A673 (cell line): ENCODE results near the gene ATP10A.

Experiments used
- EZH2 ChIP-seq: fragments of 200-600 bp; sonication (generic); IDR thresholded peaks from 2 replicates; pipeline ENCODE4 v1.6.1; 2017; ENCODE audit warnings: borderline replicate concordance, low read depth, mild to moderate bottlenecking, mixed read lengths, antibody characterized with exemption, low read length; ENCODE audit not compliant: poor library complexity, severe bottlenecking
- TF ChIP-seq, protein P1 (sequence below): fragments of 300-800, 200-600 bp; sonication (generic); conservative IDR thresholded peaks from 2 replicates; pipeline ENCODE4 v1.5.1; 2017; ENCODE audit warnings: low read depth, mild to moderate bottlenecking, antibody characterized with exemption, low read length, moderate library complexity, mixed read lengths

DNA sequence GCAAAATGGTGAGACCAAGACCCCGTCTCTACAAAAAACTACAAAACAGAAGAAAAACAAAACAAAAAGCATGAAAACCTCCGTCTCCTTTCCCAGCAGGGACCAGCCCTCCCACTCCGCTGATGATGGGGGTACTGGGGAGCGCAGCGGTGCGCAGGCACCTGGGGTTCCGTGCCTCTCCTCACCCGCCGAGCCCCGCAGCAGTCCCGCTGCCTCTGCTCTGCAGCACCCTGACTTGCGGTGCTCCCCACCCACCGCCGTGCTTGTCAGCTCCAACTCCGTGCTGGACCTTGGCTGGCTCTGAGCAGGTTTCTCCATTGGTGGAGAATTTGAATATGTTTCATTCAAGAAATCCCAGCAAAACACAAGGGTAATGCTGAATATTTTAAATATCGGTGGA, 46.7 kb upstream of the ATP10A start:
- no peak for TF ChIP-seq EZH2
- TF ChIP-seq, protein P1, sequence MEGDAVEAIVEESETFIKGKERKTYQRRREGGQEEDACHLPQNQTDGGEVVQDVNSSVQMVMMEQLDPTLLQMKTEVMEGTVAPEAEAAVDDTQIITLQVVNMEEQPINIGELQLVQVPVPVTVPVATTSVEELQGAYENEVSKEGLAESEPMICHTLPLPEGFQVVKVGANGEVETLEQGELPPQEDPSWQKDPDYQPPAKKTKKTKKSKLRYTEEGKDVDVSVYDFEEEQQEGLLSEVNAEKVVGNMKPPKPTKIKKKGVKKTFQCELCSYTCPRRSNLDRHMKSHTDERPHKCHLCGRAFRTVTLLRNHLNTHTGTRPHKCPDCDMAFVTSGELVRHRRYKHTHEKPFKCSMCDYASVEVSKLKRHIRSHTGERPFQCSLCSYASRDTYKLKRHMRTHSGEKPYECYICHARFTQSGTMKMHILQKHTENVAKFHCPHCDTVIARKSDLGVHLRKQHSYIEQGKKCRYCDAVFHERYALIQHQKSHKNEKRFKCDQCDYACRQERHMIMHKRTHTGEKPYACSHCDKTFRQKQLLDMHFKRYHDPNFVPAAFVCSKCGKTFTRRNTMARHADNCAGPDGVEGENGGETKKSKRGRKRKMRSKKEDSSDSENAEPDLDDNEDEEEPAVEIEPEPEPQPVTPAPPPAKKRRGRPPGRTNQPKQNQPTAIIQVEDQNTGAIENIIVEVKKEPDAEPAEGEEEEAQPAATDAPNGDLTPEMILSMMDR, result no peak
